ENCODE data around the gene TTYH3. TPM values are rescaled to one million over a fixed set of nuclear protein-coding genes. Genes with fewer than 3 reads are reported as not detected.

Gene TTYH3
- total RNA-seq, 1 experiment from 2014 or later = 122 TPM

DNA sequence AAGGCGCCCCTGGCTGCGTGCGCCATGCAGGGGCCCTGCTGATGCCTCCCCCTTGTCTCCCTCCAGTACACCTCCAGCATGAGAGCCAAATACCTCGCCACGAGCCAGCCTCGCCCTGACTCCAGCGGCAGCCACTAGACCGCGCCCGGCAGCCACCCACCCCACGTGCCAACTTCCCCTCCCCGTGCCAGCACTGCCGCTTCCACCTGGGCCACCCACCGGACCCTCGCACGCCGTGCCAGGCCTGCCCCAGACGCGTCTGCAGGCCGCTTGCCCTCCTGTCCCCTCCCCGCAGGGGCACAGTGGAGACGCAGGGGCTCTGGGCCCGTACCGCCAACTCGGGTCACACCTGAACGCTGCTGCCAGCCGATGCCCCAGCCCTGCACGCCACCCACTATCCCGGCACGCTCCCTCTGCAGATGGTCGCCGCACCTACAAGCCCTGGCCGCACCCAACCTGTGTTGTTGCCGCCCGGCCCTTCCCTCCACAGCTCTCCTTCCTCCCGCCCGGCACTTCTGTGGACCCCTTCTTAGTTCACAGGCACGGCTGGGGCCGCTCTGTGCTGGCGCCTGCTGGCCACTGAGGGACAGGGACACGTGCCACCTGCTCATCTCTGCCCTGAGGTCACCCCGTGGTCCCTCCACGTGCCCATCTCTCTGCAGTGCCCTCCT, 30.0 kb downstream of the TTYH3 start:
- Histone ChIP-seq H3K23ac (ENCODE audit: insufficient read length, low read depth, low read length) (no peak overlapping the region), H3K27me3 (ENCODE audit: insufficient read depth, low read length) (no peaks in the 10 kb centered on the region), H3K9ac (ENCODE audit: extremely low read depth, insufficient read length, low read length) (no peak overlapping the region), H3K14ac (ENCODE audit: insufficient read depth, low read length) (no peak overlapping the region), H3K79me2 (ENCODE audit: insufficient read depth, low read length) (no peaks in the 10 kb centered on the region), H3K4ac (ENCODE audit: low read depth, low read length) (no peak overlapping the region), H4K91ac (ENCODE audit: insufficient read length, low read depth, low read length) (no peak overlapping the region), H4K5ac (ENCODE audit: insufficient read length, low read depth, low read length) (no peak overlapping the region), H3K56ac (ENCODE audit: insufficient read length, low read depth, low read length) (no peak overlapping the region), H2BK20ac (ENCODE audit: low read depth, low read length, poor library complexity, severe bottlenecking) (no peak overlapping the region), H2AFZ (ENCODE audit: low read length) (no peak overlapping the region), H3K18ac (ENCODE audit: insufficient read length, low read depth, low read length) (no peak overlapping the region), H3K23me2 (ENCODE audit: insufficient read length, low read depth, low read length, poor library complexity, severe bottlenecking) (no peaks in the 10 kb centered on the region), H4K8ac (replicated peaks; ENCODE audit: insufficient read length, low read depth, low read length) (no peak overlapping the region), H3K4me1 (ENCODE audit: insufficient read depth, low read length) (no peaks in the 10 kb centered on the region; the same call in 1 of the 2 replicates), H3K4me2 (ENCODE audit: insufficient read depth, insufficient read length, low read length) (no peak overlapping the region), H2BK15ac (ENCODE audit: low read depth, low read length) (no peak overlapping the region), H3K27ac (ENCODE audit: insufficient read length, low read depth, low read length) (no peak overlapping the region), H2BK5ac (ENCODE audit: insufficient read length, low read length) (no peak overlapping the region), H2BK12ac (ENCODE audit: insufficient read length, low read depth, low read length) (no peak overlapping the region), H2BK120ac (ENCODE audit: low read depth, low read length, poor library complexity, severe bottlenecking) (no peak overlapping the region), H3K9me3 (ENCODE audit: control insufficient read depth, low read depth, low read length) (no peaks in the 10 kb centered on the region), H3T11ph (ENCODE audit: low read length) (no peak overlapping the region), H4K20me1 (ENCODE audit: control insufficient read depth, insufficient read depth, insufficient read length) (no peaks in the 10 kb centered on the region), H2AK5ac (ENCODE audit: insufficient read length, low read length) (no peak overlapping the region), H3K79me1 (ENCODE audit: insufficient read depth, low read depth, low read length, poor library complexity, severe bottlenecking) (no peaks in the 10 kb centered on the region)
- WGBS (ENCODE audit: extremely low coverage, insufficient read length, low lambda C conversion rate) = no CpG with 5 or more reads among the region's 43 CpGs
- TF ChIP-seq, protein P1, sequence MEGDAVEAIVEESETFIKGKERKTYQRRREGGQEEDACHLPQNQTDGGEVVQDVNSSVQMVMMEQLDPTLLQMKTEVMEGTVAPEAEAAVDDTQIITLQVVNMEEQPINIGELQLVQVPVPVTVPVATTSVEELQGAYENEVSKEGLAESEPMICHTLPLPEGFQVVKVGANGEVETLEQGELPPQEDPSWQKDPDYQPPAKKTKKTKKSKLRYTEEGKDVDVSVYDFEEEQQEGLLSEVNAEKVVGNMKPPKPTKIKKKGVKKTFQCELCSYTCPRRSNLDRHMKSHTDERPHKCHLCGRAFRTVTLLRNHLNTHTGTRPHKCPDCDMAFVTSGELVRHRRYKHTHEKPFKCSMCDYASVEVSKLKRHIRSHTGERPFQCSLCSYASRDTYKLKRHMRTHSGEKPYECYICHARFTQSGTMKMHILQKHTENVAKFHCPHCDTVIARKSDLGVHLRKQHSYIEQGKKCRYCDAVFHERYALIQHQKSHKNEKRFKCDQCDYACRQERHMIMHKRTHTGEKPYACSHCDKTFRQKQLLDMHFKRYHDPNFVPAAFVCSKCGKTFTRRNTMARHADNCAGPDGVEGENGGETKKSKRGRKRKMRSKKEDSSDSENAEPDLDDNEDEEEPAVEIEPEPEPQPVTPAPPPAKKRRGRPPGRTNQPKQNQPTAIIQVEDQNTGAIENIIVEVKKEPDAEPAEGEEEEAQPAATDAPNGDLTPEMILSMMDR (conservative IDR thresholded peaks at IDR 0.05) = peak; percentile 30; the same call in 1 of the 3 replicates
- peaks cover 6 to 20% (median 18%) of the 10 kb centered on the region in 3 experiments for H3K36me3 Mint-ChIP-seq (ENCODE audit: insufficient read depth in 1 of 3, low read depth in 3 of 3)
- peaks cover 6% of the 10 kb centered on the region for H3K27me3 Mint-ChIP-seq (ENCODE audit: low read depth)
- H3K4me1 Mint-ChIP-seq = peaks cover 5 to 14% of the 10 kb centered on the region in 2 experiments; a peak in 2 of 4 replicates
- H3K9me3 Mint-ChIP-seq = peaks cover 0 to 2% of the 10 kb centered on the region in 2 experiments; a peak in 3 of 5 replicates
- no peak overlapping the region for H3K4me3 Mint-ChIP-seq
- peak; percentile 66 for DNase-seq
- H3K27ac Mint-ChIP-seq = peak overlapping the region; percentile 40 to 83 (median 76); a peak in 3 of 7 replicates
